HT1080 (cell line): ENCODE results near the gene KIF6. TPM values are rescaled to one million over a fixed set of nuclear protein-coding genes. Genes with fewer than 3 reads are reported as not detected.
"Not testable (repeated sequence)": the region's sequence is repeated elsewhere in the genome, so short reads cannot be mapped to it uniquely, and the experiment has no call there.

Experiments used
- DNase-seq: peaks from one replicate; pipeline ENCODE4 v3.0.0-alpha.2; 2015; ENCODE audit warnings: low read depth
- total RNA-seq: library from RNA; depleted of rRNA; stranded (reverse); fragments of >200 nt; shearing (Covaris generic); gene quantifications from 2 replicates; pipeline ENCODE4 v1.2.3, GENCODE V29; 2014

Gene KIF6
- total RNA-seq, 1 experiment from 2014 or later, result 2.9 TPM

DNA sequence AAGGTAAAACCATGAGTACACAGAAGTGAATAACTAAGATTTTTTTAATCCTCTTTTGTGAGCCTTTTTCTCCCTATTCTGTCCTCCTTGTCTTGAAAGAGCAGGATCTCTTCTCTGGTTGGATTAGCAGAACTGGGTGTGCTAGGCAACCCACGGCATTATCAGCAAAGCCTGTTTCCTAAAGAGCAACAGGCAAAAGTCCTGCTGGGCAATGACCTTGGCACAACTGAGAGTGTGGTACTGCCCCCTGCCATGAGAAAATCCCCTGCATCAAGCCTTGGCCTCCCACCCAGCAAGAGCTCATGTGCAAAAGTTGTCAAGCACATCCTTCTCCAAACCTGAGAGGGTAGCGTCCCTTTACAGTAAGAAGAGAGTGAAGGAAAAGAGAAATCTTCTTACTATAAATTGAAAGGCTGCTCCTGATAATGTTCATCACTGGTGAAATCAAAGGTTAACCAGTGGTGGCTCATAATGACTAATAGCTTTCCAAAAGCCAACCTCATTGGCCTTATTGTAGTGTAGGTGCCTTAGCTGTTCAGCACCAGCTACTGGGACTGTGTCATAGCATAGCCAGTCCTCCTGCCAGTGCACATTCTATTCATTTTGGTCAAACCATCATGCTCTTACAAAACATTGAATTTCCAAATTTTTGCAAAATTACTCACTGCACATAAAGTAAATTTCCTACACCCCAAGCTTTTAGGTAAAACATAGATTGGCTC lies 17.1 kb downstream of the KIF6 start:
- peak; percentile 31 for DNase-seq

DNA sequence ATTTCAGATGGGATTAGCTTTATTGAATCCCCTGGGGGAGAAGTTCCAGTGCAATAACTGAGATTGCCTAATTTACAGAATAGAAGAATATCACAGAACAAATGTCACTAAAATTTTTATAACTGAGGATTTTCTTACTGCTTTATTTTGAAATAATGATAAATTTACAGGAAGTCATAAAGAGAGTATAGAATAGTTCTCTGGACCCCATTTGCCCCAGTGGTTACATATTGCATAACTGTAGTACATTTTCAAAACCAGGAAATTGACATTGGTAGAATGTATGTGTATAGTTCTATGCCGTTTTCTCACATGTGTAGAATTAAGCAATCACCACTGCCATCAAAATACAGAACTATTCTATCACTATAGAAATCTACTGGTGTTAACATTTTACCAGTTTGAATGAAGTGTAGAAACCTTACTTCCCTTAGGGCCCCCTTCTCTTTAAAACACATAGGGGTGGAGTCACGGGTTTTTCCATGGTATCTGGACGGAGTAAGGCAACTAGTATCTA lies 18.3 kb downstream of the KIF6 start:
- no peak for DNase-seq

GRCh38 chr6:39702265-39702664 lies 22.9 kb downstream of the KIF6 start:
- no peak for DNase-seq

DNA sequence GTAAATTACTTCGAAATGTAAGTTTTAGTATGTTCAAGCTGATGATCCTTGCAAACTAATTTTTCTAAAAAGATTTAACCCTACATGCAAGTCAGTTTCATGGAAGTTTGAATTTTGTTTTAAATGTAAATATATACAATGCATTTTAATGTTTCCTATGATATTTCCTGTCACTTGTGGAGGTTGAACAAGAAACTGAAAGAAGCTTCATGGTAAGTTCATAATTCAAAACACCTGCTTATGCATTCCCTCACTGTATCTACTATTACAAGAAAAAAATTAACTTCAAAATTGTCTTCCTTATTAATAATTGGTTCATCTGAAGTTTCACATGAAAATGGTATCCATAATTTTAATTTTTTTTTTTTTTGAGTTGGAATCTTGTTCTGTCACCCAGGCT lies 24.8 kb downstream of the KIF6 start:
- DNase-seq, result no peak

DNA sequence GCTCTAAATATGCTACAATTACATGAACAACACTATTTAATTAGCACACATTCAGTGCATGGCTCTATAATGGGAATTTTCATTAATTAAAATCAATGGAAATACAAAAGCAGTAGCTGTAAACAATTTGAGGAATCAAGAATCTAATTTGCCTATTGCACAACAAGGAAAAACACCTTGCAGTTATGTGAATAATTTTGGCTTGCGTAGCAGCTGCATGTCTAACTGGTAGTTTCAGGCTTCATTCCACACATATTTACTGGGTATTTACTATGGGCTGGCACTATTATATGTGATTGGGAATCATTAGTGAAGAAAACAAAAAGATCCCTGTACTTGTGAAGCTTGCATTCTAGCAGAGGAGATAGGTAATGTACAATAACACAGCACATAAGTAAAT lies 26.4 kb downstream of the KIF6 start:
- no peak for DNase-seq

DNA sequence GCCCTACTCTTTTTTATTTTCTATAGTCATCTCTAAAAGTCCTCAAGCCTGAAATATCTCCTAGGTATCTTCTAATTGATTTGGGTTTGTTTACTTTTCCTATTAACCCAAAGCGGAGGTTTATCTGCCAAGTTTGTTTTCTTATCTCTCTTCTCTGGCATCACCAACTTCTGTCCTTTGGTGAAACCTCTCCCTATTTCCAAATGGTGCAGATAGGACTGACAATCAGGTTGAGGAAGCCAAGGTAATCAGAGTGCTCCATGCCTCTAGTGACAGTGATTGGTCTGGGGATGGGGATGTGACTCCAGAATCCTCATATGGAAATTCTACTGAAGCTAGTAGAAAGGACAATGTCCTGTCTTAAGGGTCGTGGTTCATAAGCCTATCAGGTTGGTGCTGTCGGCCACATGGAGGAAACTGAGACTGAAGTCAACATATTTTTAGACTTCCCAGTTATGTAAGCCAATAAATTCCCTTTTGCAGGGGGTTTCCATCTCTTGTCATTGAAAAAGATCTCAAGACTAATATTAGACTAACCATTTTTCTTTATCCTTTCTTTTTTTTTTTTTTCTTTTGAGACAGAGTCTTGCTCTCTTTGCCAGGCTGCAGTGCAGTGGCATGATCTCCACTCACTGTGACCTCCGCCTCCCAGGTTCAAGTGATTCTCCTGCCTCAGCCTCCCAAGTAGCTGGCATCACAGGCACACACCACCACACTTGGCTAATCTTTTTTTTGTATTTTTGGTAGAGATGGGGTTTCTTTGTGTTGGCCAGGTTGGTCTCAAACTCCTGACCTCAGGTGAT lies 28.0 kb downstream of the KIF6 start:
- no peak for DNase-seq

- no peak for DNase-seq
Measured at GRCh38 chr6:39695447-39695846, 29.8 kb downstream of the KIF6 start.

DNA sequence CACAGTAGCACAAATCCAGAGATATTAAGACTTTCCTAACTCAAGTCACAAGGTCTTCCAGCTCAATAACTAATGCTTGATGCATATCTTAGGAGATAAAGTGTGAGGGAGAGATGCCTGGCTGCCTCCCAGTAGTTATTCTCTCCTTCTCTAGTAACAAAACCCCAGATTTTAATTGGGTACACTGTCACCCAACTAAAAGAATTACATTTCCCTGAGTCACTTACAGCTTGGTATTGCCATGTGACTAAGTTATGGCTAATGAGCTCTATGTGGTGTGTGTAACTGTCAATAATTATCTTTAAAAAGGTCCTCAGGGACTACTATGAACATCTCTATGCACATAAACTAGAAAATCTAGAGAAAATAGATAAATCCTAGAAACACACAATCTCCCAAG lies 32.0 kb downstream of the KIF6 start:
- DNase-seq, result no peak

DNA sequence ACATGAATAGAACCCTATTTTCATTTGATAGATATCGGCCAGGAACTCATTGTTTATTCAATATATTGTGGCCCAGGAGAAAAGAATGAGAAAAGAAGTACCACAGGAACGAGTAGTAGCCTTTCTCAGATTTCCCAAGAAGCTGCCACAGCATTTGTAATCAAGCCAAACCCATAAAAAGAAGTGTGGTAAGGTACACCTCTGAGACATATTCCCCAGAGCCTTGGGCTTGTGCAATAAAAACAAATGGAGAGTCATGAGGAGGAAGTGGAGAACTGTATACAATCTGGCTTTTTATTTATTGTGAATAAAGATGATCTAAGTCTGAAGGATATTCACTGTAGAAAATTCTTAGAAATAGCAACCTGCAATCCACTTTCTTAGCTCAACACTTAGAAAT lies 36.7 kb downstream of the KIF6 start:
- peak; percentile 34 for DNase-seq

DNA sequence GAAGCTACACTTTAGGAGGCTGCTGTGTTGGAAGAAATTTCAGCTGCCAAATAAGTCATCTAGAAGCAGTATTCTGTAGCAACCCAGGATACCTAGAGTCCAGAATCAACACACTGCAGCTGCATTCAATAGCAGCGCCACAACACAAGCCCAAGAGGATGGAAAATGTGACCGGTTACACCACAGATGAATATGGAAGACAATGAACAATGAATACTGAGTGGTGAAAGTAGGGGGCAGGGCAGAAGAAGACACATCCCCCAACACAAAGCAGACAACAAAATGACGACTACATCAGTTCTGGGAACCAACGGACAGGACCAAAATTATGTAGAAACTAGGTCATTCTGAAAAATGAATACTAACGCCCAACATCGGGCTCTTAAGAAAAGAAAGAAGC lies 38.2 kb downstream of the KIF6 start:
- no peak for DNase-seq

GRCh38 chr6:39685938-39686337 lies 39.3 kb downstream of the KIF6 start:
- no peak for DNase-seq

DNA sequence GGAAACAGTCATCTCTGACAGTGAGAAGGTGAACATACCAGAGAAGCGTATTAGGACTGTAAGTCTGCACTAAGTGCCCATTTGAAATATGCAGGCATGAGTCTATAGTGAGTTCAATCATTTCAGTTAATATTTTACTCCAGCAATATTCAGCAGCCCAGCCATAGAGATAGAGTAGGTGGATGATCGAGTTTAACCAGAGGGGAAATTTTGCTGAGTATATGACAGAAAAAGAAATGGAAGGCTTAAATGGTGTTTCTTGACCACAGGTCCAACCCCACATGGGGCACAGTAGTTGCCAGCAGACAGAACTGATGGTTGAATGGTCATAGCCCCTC lies 39.8 kb downstream of the KIF6 start:
- no peak for DNase-seq

DNA sequence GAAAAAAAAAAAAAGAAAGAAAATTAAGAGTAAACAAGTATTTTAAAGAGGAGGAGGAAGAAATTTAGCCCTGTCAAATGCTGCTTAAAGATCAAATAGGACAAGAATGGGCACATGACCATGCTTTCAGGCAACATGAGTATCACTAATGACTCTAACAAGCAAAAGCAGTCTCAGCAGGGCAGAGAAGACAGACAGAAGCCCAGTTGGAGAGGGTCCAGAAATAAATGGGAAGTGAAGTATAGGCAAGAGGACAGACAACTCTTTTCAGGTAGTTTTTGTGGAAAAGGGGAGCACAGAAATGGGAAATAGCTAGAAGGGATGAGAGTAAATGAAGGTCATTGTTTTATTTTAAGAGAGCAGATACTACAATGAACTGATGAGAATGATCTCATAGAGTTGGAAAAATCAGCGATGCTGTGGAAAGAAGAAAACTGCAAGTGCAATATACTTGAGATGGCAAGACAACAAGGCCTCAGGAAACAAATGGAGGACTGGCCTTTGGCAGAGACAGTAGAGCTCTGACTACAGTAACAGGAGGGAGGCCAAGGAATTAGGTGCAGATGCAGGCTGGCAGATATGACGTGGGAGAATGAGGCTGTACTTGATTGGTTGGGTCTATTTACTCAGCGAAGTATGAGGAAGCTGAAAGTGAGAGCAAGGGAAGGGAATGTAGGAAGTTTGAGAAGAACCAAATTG lies 40.3 kb downstream of the KIF6 start:
- DNase-seq, result peak; percentile 26

- no peak for DNase-seq
Measured at GRCh38 chr6:39681674-39682121, 43.5 kb downstream of the KIF6 start.

DNA sequence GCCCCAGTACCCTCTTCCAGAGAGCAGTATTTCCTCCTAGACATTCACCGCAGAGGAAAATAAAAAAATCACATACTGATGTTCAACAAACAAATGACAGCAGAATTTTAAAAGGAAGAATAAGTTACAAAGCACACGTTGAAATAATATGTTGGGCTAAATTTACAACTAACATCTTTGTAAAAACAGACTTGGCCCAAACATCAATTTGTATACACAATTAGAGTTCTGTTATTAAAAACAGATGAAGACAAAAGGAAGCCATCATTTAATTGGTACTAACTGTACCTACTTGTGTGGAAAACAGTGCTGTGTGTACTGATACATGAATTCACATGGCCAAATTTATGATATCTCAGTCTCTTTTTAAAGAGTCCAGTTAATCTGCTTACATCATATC lies 46.3 kb downstream of the KIF6 start:
- no peak for DNase-seq

GRCh38 chr6:39677318-39677717 lies 47.9 kb downstream of the KIF6 start:
- not testable (repeated sequence) for DNase-seq

GRCh38 chr6:39670519-39670918 lies 54.7 kb downstream of the KIF6 start:
- no peak for DNase-seq

DNA sequence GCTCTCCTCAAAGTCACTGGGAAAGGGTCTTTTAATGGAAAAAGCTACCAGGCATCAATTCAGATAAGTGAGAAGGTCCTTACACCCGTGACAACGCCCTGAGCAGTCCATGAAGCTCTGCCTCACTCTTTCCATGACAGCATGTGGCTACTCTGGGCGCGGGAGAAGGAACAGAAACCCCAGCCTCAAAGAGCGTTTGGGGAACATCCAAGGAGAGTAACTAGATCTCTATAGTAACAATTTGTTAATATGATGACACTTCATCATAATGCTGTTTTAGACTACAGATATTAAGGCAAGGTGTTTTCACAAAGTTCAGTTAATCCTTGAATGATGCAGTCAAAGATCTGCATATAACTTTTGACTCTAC lies 55.2 kb downstream of the KIF6 start:
- DNase-seq, result no peak

GRCh38 chr6:39669207-39669972 lies 55.8 kb downstream of the KIF6 start:
- peak; percentile 41 for DNase-seq

- no peak for DNase-seq
Measured at GRCh38 chr6:39666706-39667489, 58.3 kb downstream of the KIF6 start.

DNA sequence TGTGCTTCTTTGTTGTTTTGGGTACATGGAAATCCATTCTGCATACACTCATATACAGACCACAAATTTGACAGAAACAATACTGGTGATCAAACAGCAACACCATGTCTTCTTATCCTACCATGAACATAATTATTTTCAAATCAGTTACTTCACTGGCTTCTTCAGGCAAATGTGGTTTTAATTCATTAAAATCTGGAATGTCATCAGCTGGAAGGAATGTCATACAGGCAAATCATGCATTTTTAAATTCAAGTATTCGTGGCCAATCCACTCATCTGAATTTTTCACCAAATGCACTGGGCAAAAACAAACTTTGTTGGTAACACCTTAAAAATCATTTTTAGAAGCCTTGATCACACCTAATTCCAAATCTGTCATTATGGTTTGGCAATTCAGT lies 59.3 kb downstream of the KIF6 start:
- DNase-seq, result no peak
